Thyroid gland (tissue), 4 donors: ENCODE results near the gene CYP20A1. TPM values are rescaled to one million over a fixed set of nuclear protein-coding genes. Genes with fewer than 3 reads are reported as not detected.
"Not testable (repeated sequence)": the region's sequence is repeated elsewhere in the genome, so short reads cannot be mapped to it uniquely, and the experiment has no call there.

Source experiments
- DNase-seq, 2 donors: peaks; one replicate each; pipeline ENCODE4 v3.0.0-alpha.2; 2019
- H3K27ac ChIP-seq, 3 donors: fragments of 200-600 bp; sonication (generic); 1 replicate in 2 of 3; 2 replicates in 1 of 3; pipeline ENCODE4 v1.5.1; 2016 to 2019; ENCODE audit warnings: mild to moderate bottlenecking in 1 of 3, moderate library complexity in 1 of 3
- H3K27me3 ChIP-seq: fragments of 200-600 bp; sonication (generic); one replicate; pipeline ENCODE4 v1.5.1; 2019
- H3K36me3 ChIP-seq, 2 donors: fragments of 200-600 bp; sonication (generic); one replicate each; pipeline ENCODE4 v1.5.1; 2016 to 2019
- H3K4me1 ChIP-seq, 2 donors: fragments of 200-600 bp; sonication (generic); one replicate each; pipeline ENCODE4 v1.5.1; 2017 to 2019
- H3K4me3 ChIP-seq, 3 donors: fragments of 200-600 bp; sonication (generic); replicated peaks in 1 of 3; 1 replicate in 2 of 3; 2 replicates in 1 of 3; pipeline ENCODE4 v1.5.1; 2016; ENCODE audit warnings: mild to moderate bottlenecking in 1 of 3
- H3K9me3 ChIP-seq: fragments of 200-600 bp; sonication (generic); one replicate; pipeline ENCODE4 v1.5.1; 2017
- POLR2A ChIP-seq, 2 donors: fragments of 450-650 bp; IDR thresholded peaks; one replicate each; pipeline ENCODE4 v1.6.1; 2017; ENCODE audit warnings: antibody characterized with exemption in 2 of 2, mild to moderate bottlenecking in 2 of 2, moderate library complexity in 1 of 2
- WGBS, 2 donors: methylation state at CpG; one replicate each; pipeline ENCODE4 v1.1.5; 2017; 5-methylcytosine and 5-hydroxymethylcytosine counted together
- intact Hi-C: fragments of 100-400 bp; cut with DNase I; formaldehyde crosslinking; loops from one replicate; pipeline ENCODE4 v1.15.1; 2023
- total RNA-seq, 4 donors: library from RNA; depleted of rRNA; stranded (reverse); fragments of >200 nt; gene quantifications; one replicate each; pipeline ENCODE4 v1.2.3, GENCODE V29; 2016
- TF ChIP-seq, protein P1 (sequence below), 6 experiments: fragments of 200-600 bp in 3 of 6; fragments of 450-650 bp in 3 of 6; sonication (generic) in 3 of 6; IDR thresholded peaks; one replicate each; pipeline ENCODE4 v1.5.1; 2016 to 2019; ENCODE audit warnings: antibody characterized with exemption in 6 of 6, mild to moderate bottlenecking in 2 of 6, inconsistent platforms in 1 of 6, moderate library complexity in 1 of 6

CYP20A1 gene, protein sequence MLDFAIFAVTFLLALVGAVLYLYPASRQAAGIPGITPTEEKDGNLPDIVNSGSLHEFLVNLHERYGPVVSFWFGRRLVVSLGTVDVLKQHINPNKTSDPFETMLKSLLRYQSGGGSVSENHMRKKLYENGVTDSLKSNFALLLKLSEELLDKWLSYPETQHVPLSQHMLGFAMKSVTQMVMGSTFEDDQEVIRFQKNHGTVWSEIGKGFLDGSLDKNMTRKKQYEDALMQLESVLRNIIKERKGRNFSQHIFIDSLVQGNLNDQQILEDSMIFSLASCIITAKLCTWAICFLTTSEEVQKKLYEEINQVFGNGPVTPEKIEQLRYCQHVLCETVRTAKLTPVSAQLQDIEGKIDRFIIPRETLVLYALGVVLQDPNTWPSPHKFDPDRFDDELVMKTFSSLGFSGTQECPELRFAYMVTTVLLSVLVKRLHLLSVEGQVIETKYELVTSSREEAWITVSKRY
- total RNA-seq: 10 to 100 TPM; 41.4 to 59.5 (median 48.2) TPM

- intact Hi-C loops: loop anchor here (10.0 kb wide), 1 partner anchor 416 kb away; no protein-coding TSS in a partner anchor
- peak within 1 kb of the TSS; percentile 90 to 98 (median 98) for H3K27ac ChIP-seq
- peaks cover 0 to 16% of the 10 kb centered on the region in 2 donors for H3K4me1 ChIP-seq
- no peaks in the 10 kb centered on the region for H3K36me3 ChIP-seq
- H3K27me3 ChIP-seq: no peaks in the 10 kb centered on the region
- peak; percentile 96 to 97 for DNase-seq
- TF ChIP-seq, protein P1, sequence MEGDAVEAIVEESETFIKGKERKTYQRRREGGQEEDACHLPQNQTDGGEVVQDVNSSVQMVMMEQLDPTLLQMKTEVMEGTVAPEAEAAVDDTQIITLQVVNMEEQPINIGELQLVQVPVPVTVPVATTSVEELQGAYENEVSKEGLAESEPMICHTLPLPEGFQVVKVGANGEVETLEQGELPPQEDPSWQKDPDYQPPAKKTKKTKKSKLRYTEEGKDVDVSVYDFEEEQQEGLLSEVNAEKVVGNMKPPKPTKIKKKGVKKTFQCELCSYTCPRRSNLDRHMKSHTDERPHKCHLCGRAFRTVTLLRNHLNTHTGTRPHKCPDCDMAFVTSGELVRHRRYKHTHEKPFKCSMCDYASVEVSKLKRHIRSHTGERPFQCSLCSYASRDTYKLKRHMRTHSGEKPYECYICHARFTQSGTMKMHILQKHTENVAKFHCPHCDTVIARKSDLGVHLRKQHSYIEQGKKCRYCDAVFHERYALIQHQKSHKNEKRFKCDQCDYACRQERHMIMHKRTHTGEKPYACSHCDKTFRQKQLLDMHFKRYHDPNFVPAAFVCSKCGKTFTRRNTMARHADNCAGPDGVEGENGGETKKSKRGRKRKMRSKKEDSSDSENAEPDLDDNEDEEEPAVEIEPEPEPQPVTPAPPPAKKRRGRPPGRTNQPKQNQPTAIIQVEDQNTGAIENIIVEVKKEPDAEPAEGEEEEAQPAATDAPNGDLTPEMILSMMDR (IDR thresholded peaks at IDR 0.05): peak in 3 of 6 experiments; percentile 18 to 43 (median 38)
- TF ChIP-seq POLR2A (IDR thresholded peaks at IDR 0.05): peak; percentile 57 to 87
- H3K4me3 ChIP-seq: peak within 1 kb of the TSS; percentile 76 to 84 (median 79)
- 1% methylated on average over 18 to 50 of the region's 80 CpGs for WGBS, 2 donors
- no peaks in the 10 kb centered on the region for H3K9me3 ChIP-seq
These were observed at the start of gene CYP20A1 for GRCh38 chr2:203238704-203239526. CYP20A1 (plus strand) TSS chr2:203239018; CDS start chr2:203239063, 45 bp downstream.

GRCh38 chr2:203190547-203190946 is 48.3 kb upstream of the CYP20A1 start:
- peaks cover 18 to 22% of the 10 kb centered on the region in 2 donors for H3K36me3 ChIP-seq
- H3K27ac ChIP-seq, DNase-seq, H3K4me1 ChIP-seq, H3K4me3 ChIP-seq, intact Hi-C loops, H3K27me3 ChIP-seq, H3K9me3 ChIP-seq: not testable (repeated sequence)
- 97 to 100% methylated on average over 14 to 16 of the region's 17 CpGs for WGBS, 2 donors

DNA sequence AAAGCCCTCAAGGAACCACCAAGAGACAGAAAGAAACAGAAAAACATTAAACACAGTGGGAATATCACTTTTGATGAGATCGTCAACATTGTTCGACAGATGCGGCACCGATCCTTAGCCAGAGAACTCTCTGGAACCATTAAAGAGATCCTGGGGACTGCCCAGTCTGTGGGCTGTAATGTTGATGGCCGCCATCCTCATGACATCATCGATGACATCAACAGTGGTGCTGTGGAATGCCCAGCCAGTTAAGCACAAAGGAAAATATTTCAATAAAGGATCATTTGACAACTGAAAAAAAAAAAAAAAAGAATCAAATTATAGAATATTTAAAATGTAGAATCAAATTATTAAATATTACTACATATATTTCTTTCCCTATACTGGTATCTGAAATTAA is 47.8 kb upstream of the CYP20A1 start:
- peaks cover 18 to 19% of the 10 kb centered on the region in 2 donors for H3K36me3 ChIP-seq
- H3K9me3 ChIP-seq, H3K27ac ChIP-seq, intact Hi-C loops, H3K4me3 ChIP-seq, H3K27me3 ChIP-seq, DNase-seq, H3K4me1 ChIP-seq: not testable (repeated sequence)
- WGBS, 2 donors: 98 to 99% methylated on average over 5 to 6 of the region's 6 CpGs

GRCh38 chr2:203191961-203192360 is 46.9 kb upstream of the CYP20A1 start:
- TF ChIP-seq, protein P1 (IDR thresholded peaks at IDR 0.05): no peak
- no peak for TF ChIP-seq POLR2A (IDR thresholded peaks at IDR 0.05)
- WGBS, 2 donors: 96% methylated on average over 3 of the region's 3 CpGs
- DNase-seq: no peak

DNA sequence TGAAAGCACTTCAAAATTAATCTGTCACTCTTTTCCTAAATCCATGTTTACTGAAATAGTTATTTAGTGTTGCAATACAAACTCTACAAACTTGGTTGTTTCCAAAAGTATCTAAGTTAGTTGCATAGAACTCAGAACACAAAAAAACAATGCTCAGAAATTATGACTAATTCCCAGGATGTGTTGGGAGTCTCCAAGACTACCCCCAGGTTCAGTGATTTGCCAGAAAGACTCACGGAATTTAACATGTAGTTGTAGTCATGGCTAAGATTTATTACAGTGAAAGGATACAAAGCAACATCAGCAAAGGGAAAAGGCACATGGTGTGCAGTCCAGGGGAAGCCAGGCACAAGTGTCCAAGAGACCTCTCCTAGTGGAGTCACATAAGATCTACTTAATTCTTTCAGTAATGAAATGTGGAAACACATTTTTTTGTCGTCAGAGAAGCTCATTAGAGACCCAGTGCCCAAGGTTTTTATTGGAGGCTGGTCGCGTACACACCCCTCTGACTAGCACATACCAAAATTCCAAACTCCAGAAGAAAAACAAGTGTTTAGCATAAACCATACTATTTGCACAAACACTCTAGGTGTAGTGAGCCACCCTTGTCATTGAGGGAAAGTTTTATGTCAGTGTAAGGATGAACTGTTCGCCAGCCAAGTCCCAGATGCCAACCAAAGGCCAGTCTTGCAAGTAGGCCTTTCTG is 43.3 kb upstream of the CYP20A1 start:
- Histone ChIP-seq H3K36me3 (peaks cover 6 to 18% of the 10 kb centered on the region in 2 donors), H3K9me3 (no peaks in the 10 kb centered on the region), H3K4me3 (no peak overlapping the region), H3K4me1 (no peaks in the 10 kb centered on the region), H3K27ac (no peak overlapping the region), H3K27me3 (no peaks in the 10 kb centered on the region)
- TF ChIP-seq, protein P1 (IDR thresholded peaks at IDR 0.05): no peak
- no peak for TF ChIP-seq POLR2A (IDR thresholded peaks at IDR 0.05)
- intact Hi-C loops: no loop called here
- no peak for DNase-seq
- WGBS, 2 donors: 95 to 98% methylated on average over 5 of the region's 5 CpGs

More at GRCh38 chr2:203191961-203192360, 46.9 kb upstream of the CYP20A1 start:
- peaks cover 13 to 18% of the 10 kb centered on the region in 2 donors for H3K36me3 ChIP-seq
- no peak overlapping the region for H3K4me3 ChIP-seq
- intact Hi-C loops: no loop called here
- no peaks in the 10 kb centered on the region for H3K9me3 ChIP-seq
- no peaks in the 10 kb centered on the region for H3K27me3 ChIP-seq
- H3K27ac ChIP-seq: no peak overlapping the region
- no peaks in the 10 kb centered on the region for H3K4me1 ChIP-seq
